ENCODE data around the gene RAB20. TPM values are rescaled to one million over a fixed set of nuclear protein-coding genes. Genes with fewer than 3 reads are reported as not detected.

Gene RAB20
- 1.6 TPM for total RNA-seq

GRCh38 chr13:110561344-110562035, at the start of gene RAB20:
Gene RAB20, minus strand, starts transcription at chr13:110561722. Its CDS starts 203 bp downstream, at chr13:110561519.

Other genes starting within 250 kb of the RAB20 start
- gene NAXD, start 53.8 kb upstream of the RAB20 start, total RNA-seq, result 32.3 TPM
- gene CARS2, start 144.4 kb upstream of the RAB20 start, total RNA-seq, result 46.1 TPM
- gene ING1, start 152.0 kb upstream of the RAB20 start, total RNA-seq, result 16.4 TPM

Measured in diencephalon (tissue), 1 donor.